HAP-1 (cell line): ENCODE measurements around the gene ADCY10.
"Not testable (repeated sequence)": the region's sequence is repeated elsewhere in the genome, so short reads cannot be mapped to it uniquely, and the experiment has no call there.

ENCODE experiments used
- DNase-seq, 2 experiments: peaks; one replicate each; pipeline ENCODE4 v3.0.0-alpha.2; 2016 to 2020; ENCODE audit warnings: low spot score in 2 of 2
- H3K27me3 ChIP-seq: fragments of 250-450 bp; sonication (Bioruptor Pico); 2 replicates; pipeline ENCODE4 v1.5.1; 2020; ENCODE audit warnings: low read depth, mild to moderate bottlenecking, moderate library complexity
- H3K36me3 ChIP-seq: fragments of 250-450 bp; sonication (Bioruptor Pico); replicated peaks from 2 replicates; pipeline ENCODE4 v1.5.1; 2020; ENCODE audit warnings: mild to moderate bottlenecking
- H3K4me1 ChIP-seq: fragments of 250-450 bp; sonication (Bioruptor Pico); 2 replicates; pipeline ENCODE4 v1.5.1; 2020; ENCODE audit warnings: mild to moderate bottlenecking
- H3K4me3 ChIP-seq: fragments of 250-450 bp; sonication (Bioruptor Pico); 2 replicates; pipeline ENCODE4 v1.5.1; 2020; ENCODE audit warnings: mild to moderate bottlenecking, moderate library complexity
- H3K9me3 ChIP-seq: fragments of 250-450 bp; sonication (Bioruptor Pico); 2 replicates; pipeline ENCODE4 v1.5.1; 2020; ENCODE audit warnings: mild to moderate bottlenecking, moderate library complexity
- in situ Hi-C: fragments of 300-500 bp; cut with MboI; formaldehyde crosslinking; loops from 3 replicates; pipeline ENCODE4 v1.14.3; 2020; ENCODE audit warnings: low sequenced_read_pairs, inconsistent platforms, mixed read lengths

The ADCY10 gene

GRCh38 chr1:167839009-167839408, 74.9 kb downstream of the ADCY10 start:
- Histone ChIP-seq H3K9me3 (no peaks in the 10 kb centered on the region), H3K4me3 (no peak overlapping the region), H3K4me1 (no peaks in the 10 kb centered on the region), H3K36me3 (no peaks in the 10 kb centered on the region), H3K27me3 (peaks cover 2% of the 10 kb centered on the region; the same call in 1 of the 2 replicates)
- DNase-seq, result no peak
- in situ Hi-C loops, result no loop called here

- in situ Hi-C loops, result no loop called here
These were observed 76.6 kb downstream of the ADCY10 start for GRCh38 chr1:167837326-167837725.

GRCh38 chr1:167836197-167836596, 77.7 kb downstream of the ADCY10 start:
- H3K4me3 ChIP-seq, result no peak overlapping the region
- in situ Hi-C loops, result no loop called here
- H3K4me1 ChIP-seq, result no peaks in the 10 kb centered on the region
- no peaks in the 10 kb centered on the region for H3K36me3 ChIP-seq
- DNase-seq, result no peak
- H3K27me3 ChIP-seq, result no peaks in the 10 kb centered on the region
- H3K9me3 ChIP-seq, result no peaks in the 10 kb centered on the region

More at GRCh38 chr1:167837326-167837725, 76.6 kb downstream of the ADCY10 start:
- Histone ChIP-seq H3K9me3 (no peaks in the 10 kb centered on the region), H3K4me1 (no peaks in the 10 kb centered on the region), H3K36me3 (no peaks in the 10 kb centered on the region), H3K4me3 (no peak overlapping the region), H3K27me3 (no peaks in the 10 kb centered on the region)
- no peak for DNase-seq

DNA sequence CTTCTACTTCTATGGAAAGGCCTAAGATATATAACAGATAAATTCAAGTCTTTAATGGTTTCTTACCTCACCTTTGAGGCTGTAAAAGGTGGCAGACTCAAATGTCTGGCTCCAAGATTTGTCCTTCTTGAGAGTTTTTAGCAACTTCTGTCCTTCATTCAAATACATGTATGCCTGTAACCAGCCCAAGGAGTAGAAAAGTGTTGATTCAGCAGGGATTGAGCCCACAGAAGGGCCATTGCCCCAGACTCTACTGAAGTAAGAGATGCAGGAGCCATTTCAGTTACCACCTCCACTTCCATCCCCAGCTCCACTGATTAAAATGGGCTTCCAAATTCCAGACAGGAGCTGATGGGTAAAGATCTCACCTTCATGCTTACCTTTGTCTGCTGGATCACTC, 80.0 kb downstream of the ADCY10 start:
- in situ Hi-C loops, result no loop called here
- DNase-seq, result no peak
- Histone ChIP-seq H3K27me3 (no peaks in the 10 kb centered on the region), H3K36me3 (no peaks in the 10 kb centered on the region), H3K4me3 (no peak overlapping the region), H3K9me3 (no peaks in the 10 kb centered on the region), H3K4me1 (peaks cover 14% of the 10 kb centered on the region)

GRCh38 chr1:167832693-167833092, 81.2 kb downstream of the ADCY10 start:
- no peaks in the 10 kb centered on the region for H3K36me3 ChIP-seq
- no peak overlapping the region for H3K4me3 ChIP-seq
- in situ Hi-C loops, result no loop called here
- peaks cover 14% of the 10 kb centered on the region for H3K4me1 ChIP-seq
- H3K27me3 ChIP-seq, result no peaks in the 10 kb centered on the region
- no peak for DNase-seq
- H3K9me3 ChIP-seq, result no peaks in the 10 kb centered on the region

GRCh38 chr1:167830668-167831067, 83.3 kb downstream of the ADCY10 start:
- in situ Hi-C loops, DNase-seq, H3K9me3 ChIP-seq, H3K36me3 ChIP-seq, H3K27me3 ChIP-seq, H3K4me3 ChIP-seq: not testable (repeated sequence)
- peaks cover 14% of the 10 kb centered on the region for H3K4me1 ChIP-seq

DNA sequence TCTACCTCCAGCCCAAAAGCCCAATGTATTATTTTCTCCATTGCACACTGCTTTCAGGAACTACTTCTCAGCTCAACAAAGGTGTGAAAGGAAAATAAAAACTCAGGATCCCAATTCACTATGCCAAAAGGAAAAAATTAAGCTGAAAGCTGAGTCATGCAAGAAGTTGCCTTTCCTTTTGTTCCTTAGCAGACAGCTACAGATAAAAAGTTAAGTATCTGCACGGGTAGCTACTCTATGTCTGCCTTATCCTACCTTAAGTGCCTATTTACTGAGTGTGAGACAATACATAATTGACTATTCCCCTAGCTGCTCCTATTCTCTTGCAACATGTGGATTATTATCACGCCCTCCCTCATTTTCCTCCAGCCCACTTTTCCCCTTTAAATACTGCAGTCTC, 84.1 kb downstream of the ADCY10 start:
- peaks cover 14% of the 10 kb centered on the region for H3K4me1 ChIP-seq
- peak in 1 of 2 experiments; percentile 68 for DNase-seq
- H3K36me3 ChIP-seq, result no peaks in the 10 kb centered on the region
- in situ Hi-C loops, result no loop called here
- no peaks in the 10 kb centered on the region for H3K27me3 ChIP-seq
- H3K9me3 ChIP-seq, result no peaks in the 10 kb centered on the region
- H3K4me3 ChIP-seq, result no peak overlapping the region

GRCh38 chr1:167826127-167826526, 87.8 kb downstream of the ADCY10 start:
- Histone ChIP-seq H3K27me3 (no peaks in the 10 kb centered on the region), H3K9me3 (no peaks in the 10 kb centered on the region), H3K36me3 (no peaks in the 10 kb centered on the region), H3K4me1 (peaks cover 14% of the 10 kb centered on the region), H3K4me3 (no peak overlapping the region)
- peak in 1 of 2 experiments; percentile 0 for DNase-seq
- in situ Hi-C loops, result no loop called here

DNA sequence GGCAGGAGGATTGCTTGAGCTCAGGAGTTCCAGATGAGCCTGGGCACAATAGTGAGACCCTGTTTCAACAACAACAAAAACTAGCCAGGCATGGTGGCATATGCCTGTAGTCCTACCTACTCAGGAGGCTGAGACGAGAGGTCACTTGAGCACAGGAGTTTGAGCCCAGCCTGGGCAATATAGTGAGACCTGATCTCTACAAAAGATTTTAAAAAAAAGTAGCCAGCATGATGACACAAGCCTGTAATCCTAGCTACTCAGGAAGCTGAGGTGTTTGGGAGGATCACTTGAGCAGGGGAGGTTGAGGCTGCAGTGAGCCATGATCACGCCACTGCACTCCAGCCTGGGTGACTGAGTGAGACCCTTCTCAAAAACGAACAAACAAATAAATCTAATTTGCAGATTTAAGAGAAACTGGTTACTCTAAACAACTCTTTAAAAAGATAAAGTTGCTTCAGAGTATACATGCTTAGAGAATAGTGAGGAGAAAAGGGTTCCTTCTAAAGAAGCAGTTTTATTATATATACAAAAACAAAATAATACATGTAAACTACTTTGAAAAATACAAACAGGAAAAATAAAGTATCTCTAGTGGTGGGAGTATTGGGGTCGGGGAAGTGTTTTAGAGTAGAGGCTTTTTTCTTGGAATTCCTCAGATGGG, 88.4 kb downstream of the ADCY10 start:
- Histone ChIP-seq H3K4me1 (peaks cover 13% of the 10 kb centered on the region), H3K4me3 (no peak overlapping the region), H3K27me3 (no peaks in the 10 kb centered on the region), H3K9me3 (no peaks in the 10 kb centered on the region), H3K36me3 (no peaks in the 10 kb centered on the region)
- in situ Hi-C loops, result no loop called here
- no peak for DNase-seq

- H3K27me3 ChIP-seq, result no peaks in the 10 kb centered on the region
- no peaks in the 10 kb centered on the region for H3K36me3 ChIP-seq
- no peaks in the 10 kb centered on the region for H3K9me3 ChIP-seq
- in situ Hi-C loops, result no loop called here
- H3K4me1 ChIP-seq, result peaks cover 3% of the 10 kb centered on the region
- no peak for DNase-seq
- H3K4me3 ChIP-seq, result no peak overlapping the region
These were observed 89.7 kb downstream of the ADCY10 start for GRCh38 chr1:167824163-167824794.

DNA sequence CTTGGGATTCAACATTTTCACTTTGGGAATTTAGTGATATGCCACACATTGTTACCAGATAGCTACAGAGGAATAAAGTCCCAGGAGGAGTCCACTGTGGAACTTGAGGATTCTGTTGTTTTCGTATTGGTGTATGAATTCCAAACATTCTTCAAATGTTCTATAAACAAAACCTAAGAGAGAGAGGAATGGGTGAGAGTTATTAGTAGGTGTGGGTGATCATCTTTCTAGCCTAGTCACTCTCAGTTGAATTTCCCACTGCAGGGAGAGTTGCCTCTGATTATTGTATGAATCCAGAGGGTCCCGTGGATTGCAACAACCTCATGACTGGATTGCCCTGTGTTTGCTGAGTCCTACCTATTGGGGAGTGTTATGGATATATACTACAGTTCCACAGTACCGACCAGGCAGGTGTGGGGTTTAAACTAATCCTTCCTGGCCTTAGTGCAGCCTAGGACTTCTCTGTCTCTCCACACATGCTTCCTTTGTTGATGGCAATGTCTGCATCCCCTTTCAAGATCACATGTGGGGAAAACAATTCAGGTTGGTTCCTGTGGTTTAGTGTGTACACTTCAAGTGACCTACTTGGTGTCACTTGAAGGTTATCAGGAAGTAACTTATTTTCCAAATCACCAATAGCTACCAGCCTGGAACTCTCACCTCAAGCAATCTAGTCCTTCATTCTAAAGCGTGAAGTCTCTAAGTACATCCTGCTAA, 91.8 kb downstream of the ADCY10 start:
- Histone ChIP-seq H3K4me3 (no peak overlapping the region), H3K4me1 (no peaks in the 10 kb centered on the region; the same call in 1 of the 2 replicates), H3K9me3 (no peaks in the 10 kb centered on the region), H3K27me3 (no peaks in the 10 kb centered on the region), H3K36me3 (no peaks in the 10 kb centered on the region)
- no peak for DNase-seq
- in situ Hi-C loops, result no loop called here

GRCh38 chr1:167821356-167821685, 92.6 kb downstream of the ADCY10 start:
- Histone ChIP-seq H3K4me1 (peaks cover 3% of the 10 kb centered on the region; the same call in 1 of the 2 replicates), H3K36me3 (no peaks in the 10 kb centered on the region), H3K4me3 (no peak overlapping the region), H3K9me3 (no peaks in the 10 kb centered on the region; the same call in 1 of the 2 replicates), H3K27me3 (no peaks in the 10 kb centered on the region)
- in situ Hi-C loops, result no loop called here
- no peak for DNase-seq

DNA sequence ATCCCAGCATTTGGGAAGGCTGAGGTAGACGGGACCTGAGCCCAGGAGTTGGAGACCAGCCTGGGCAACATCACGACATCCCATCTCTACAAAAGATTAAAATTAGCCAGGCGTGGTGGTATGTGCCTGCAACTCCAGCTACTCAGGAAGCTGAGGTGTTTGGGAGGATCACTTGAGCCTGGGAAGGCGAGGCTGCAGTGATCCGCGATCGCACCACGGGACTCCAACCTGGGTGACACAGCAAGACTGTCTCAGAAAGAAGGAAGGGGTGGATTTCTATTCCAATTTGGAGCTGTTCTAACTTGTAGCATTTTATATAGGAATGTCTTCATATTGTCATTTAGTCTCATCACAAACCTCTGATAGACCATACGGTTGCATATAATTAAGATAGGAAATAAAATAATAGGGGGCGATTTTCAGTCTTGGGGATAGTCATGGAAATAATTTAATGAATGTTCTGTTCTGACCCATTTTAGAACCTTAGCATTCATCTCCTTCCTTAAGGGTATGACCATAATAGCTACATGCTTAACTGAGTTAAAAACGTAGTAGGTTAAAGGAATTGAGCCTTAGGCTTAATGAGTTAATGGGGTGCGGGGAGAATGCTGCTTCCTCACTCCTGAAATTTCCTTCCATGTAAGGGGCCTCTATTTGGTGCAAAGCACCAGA, 93.1 kb downstream of the ADCY10 start:
- in situ Hi-C loops, result no loop called here
- Histone ChIP-seq H3K36me3 (no peaks in the 10 kb centered on the region), H3K9me3 (peaks cover 3% of the 10 kb centered on the region), H3K4me1 (peaks cover 3% of the 10 kb centered on the region; the same call in 1 of the 2 replicates), H3K4me3 (no peak overlapping the region), H3K27me3 (no peaks in the 10 kb centered on the region)
- no peak for DNase-seq
